Panc1 (cell line): Measurements from ENCODE around the gene CLSTN2. TPM values are rescaled to one million over a fixed set of nuclear protein-coding genes. Genes with fewer than 3 reads are reported as not detected.

ENCODE experiments used
- ATAC-seq: fragments of 200-7000 bp; cut with Tn5 transposase; 2 replicates; pipeline ENCODE4 v1.9.1; 2020; ENCODE audit warnings: mild to moderate bottlenecking, moderate library complexity
- BruUV-seq: library from RNA; stranded (reverse); fragments of 400-500 nt; replicated peaks from 2 replicates; lab custom pipeline; 2021; lab: Mats Ljungman, UMichigan
- CTCF ChIA-PET: fragments of 300-600 bp; sonication (Branson Sonifier 250); formaldehyde crosslinking; loops from one replicate; lab custom pipeline; 2022; ENCODE audit warnings: antibody characterized with exemption; lab: Charles Lee
- POLR2A ChIA-PET: fragments of 300-600 bp; sonication (Branson Sonifier 250); formaldehyde crosslinking; loops from one replicate; lab custom pipeline; 2022; ENCODE audit warnings: antibody characterized with exemption; lab: Charles Lee
- DNase-seq: peaks from one replicate; pipeline ENCODE4 v3.0.0-alpha.2; 2010; ENCODE audit warnings: low read depth, low spot score
- H3K27ac ChIP-seq: 2 replicates; pipeline ENCODE4 v1.5.1; 2011; ENCODE audit warnings: mild to moderate bottlenecking, low read length, inconsistent platforms
- H3K27me3 ChIP-seq: fragments of 200-500 bp; sonication (Bioruptor generic); 2 replicates; pipeline ENCODE4 v1.6.0; 2014; ENCODE audit warnings: low read length, inconsistent platforms; ENCODE audit not compliant: control insufficient read depth, insufficient read depth
- H3K36me3 ChIP-seq: fragments of 200-500 bp; sonication (Bioruptor generic); 2 replicates; pipeline ENCODE4 v1.5.1; 2014; ENCODE audit warnings: inconsistent platforms, mild to moderate bottlenecking, low read length, moderate library complexity; ENCODE audit not compliant: control insufficient read depth, insufficient read depth
- H3K4me1 ChIP-seq: 2 replicates; pipeline ENCODE4 v1.5.1; 2011; ENCODE audit warnings: inconsistent platforms, mild to moderate bottlenecking, low read length, moderate library complexity; ENCODE audit not compliant: control insufficient read depth, insufficient read depth
- H3K4me3 ChIP-seq, 2 experiments: 2 replicates each; pipeline ENCODE4 v1.5.1; 2011 to 2012; ENCODE audit warnings: low read depth in 2 of 2, low read length in 2 of 2, mild to moderate bottlenecking in 2 of 2, inconsistent platforms in 1 of 2, moderate library complexity in 1 of 2
- H3K9me3 ChIP-seq: fragments of 200-500 bp; sonication (Bioruptor generic); 2 replicates; pipeline ENCODE4 v1.5.1; 2014; ENCODE audit warnings: low read depth, mild to moderate bottlenecking, inconsistent platforms, low read length, moderate library complexity; ENCODE audit not compliant: control insufficient read depth, insufficient read depth
- CTCF ChIP-seq: fragments of 450-650 bp; IDR thresholded peaks from 2 replicates; pipeline ENCODE4 v1.5.1; 2017; ENCODE audit warnings: mild to moderate bottlenecking
- POLR2AphosphoS5 ChIP-seq: IDR thresholded peaks from 2 replicates; pipeline ENCODE4 v1.6.1; 2012; ENCODE audit warnings: mild to moderate bottlenecking, low read depth, low read length, moderate library complexity
- REST ChIP-seq, 2 experiments: IDR thresholded peaks; 2 replicates each; pipeline ENCODE4 v1.6.1; 2011 to 2012; ENCODE audit warnings: low read depth in 2 of 2, control low read depth in 1 of 2, low read length in 1 of 2, mild to moderate bottlenecking in 1 of 2, moderate library complexity in 1 of 2; ENCODE audit not compliant: insufficient read depth in 1 of 2
- SIN3A ChIP-seq: IDR thresholded peaks from 2 replicates; pipeline ENCODE4 v1.6.1; 2012; ENCODE audit warnings: low read depth, mild to moderate bottlenecking, low read length, moderate library complexity, borderline replicate concordance; ENCODE audit not compliant: insufficient read depth
- TCF7L2 ChIP-seq: IDR thresholded peaks from 2 replicates; pipeline ENCODE4 v1.6.1; 2011; ENCODE audit warnings: mild to moderate bottlenecking, low read depth, low read length, inconsistent platforms
- in situ Hi-C: cut with HindIII; loops from 2 replicates; pipeline ENCODE4 v1.10.0; 2016; ENCODE audit warnings: low sequenced_read_pairs, low pct_unique_long_range_greater_than_20kb
- intact Hi-C: fragments of 100-400 bp; cut with micrococcal nuclease; formaldehyde crosslinking; loops from one replicate; pipeline ENCODE4 v1.10.0; 2022; ENCODE audit not compliant: unreplicated experiment
- total RNA-seq: library from RNA; stranded (reverse); gene quantifications from one replicate; pipeline ENCODE4 v1.2.1, GENCODE V29; 2021; ENCODE audit not compliant: unreplicated experiment

The CLSTN2 gene
- total RNA-seq, 1 experiment from 2014 or later = 0.03 TPM

- Histone ChIP-seq H3K27ac (no peak overlapping the region), H3K27me3 (no peaks in the 10 kb centered on the region), H3K4me1 (no peaks in the 10 kb centered on the region), H3K9me3 (no peaks in the 10 kb centered on the region), H3K36me3 (no peaks in the 10 kb centered on the region), H3K4me3 (no peak overlapping the region)
- intact Hi-C loops = no loop called here
- no TSS peak for BruUV-seq
- ChIA-PET CTCF (no interaction called here), POLR2A (no interaction called here)
- ATAC-seq (no peak), DNase-seq (no peak)
- TF ChIP-seq SIN3A (no peak), POLR2AphosphoS5 (no peak), REST (IDR thresholded peaks at IDR 0.05; ENCODE audit: insufficient read depth in 1 of 2, low read depth in 2 of 2, low read length in 1 of 2) (no peak), TCF7L2 (no peak), CTCF (no peak)
- in situ Hi-C loops = no loop called here
Measured at GRCh38 chr3:140536926-140537726, 602.1 kb downstream of the CLSTN2 start.

- TF ChIP-seq CTCF = no peak
- no peak for TF ChIP-seq SIN3A
- TF ChIP-seq TCF7L2 = no peak
- TF ChIP-seq REST (IDR thresholded peaks at IDR 0.05; ENCODE audit: insufficient read depth in 1 of 2, low read depth in 2 of 2, low read length in 1 of 2) = no peak
- TF ChIP-seq POLR2AphosphoS5 = no peak
- Histone ChIP-seq H3K27me3 (no peaks in the 10 kb centered on the region), H3K36me3 (no peaks in the 10 kb centered on the region), H3K4me3 (no peak overlapping the region), H3K4me1 (no peaks in the 10 kb centered on the region), H3K9me3 (no peaks in the 10 kb centered on the region), H3K27ac (no peak overlapping the region)
- ATAC-seq (no peak), DNase-seq (no peak)
- BruUV-seq = no TSS peak
- ChIA-PET CTCF (no interaction called here), POLR2A (no interaction called here)
- in situ Hi-C loops = no loop called here
- intact Hi-C loops = no loop called here
Measured at GRCh38 chr3:140537727-140538082, 602.7 kb downstream of the CLSTN2 start.
